Measurements from ENCODE around the gene HTRA3. TPM values are rescaled to one million over a fixed set of nuclear protein-coding genes. Genes with fewer than 3 reads are reported as not detected.

Gene HTRA3
- total and polyA plus RNA-seq, 2 experiments from 2014 or later: 1.3 to 3.6 TPM

DNA sequence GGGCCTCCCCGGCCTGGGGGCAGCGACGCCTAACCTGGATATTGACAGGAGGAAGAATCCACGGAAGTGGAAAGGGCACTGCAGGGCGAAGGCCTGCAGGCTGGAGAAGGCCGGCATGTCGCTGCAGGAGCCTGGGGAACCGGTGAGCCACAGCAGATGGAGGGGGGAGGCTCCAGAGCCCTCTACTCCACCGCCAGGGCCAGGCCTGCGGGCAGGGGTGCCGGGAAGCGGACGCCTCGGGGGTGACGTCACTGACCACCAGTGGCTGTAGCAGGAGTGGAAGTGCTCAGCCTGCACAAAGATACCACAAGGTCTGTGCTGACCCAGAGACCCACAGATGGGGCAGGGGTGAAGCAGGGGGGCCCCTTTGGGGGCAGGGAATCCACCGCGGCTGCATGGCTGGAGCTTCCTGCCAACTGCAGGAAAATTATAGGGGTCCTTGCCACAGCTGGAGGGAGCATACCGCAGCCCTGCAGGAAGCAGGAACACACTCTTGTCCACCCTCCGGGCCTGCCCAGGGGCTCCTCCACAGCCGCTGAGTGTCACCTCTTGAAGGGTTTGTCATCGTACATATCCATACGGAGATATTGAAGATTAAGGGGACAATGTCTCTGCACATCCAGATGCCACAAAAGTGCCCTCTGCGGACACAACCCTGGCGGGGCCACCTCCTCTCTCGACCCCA lies 7.6 kb upstream of the HTRA3 start:
- ATAC-seq: no peak

DNA sequence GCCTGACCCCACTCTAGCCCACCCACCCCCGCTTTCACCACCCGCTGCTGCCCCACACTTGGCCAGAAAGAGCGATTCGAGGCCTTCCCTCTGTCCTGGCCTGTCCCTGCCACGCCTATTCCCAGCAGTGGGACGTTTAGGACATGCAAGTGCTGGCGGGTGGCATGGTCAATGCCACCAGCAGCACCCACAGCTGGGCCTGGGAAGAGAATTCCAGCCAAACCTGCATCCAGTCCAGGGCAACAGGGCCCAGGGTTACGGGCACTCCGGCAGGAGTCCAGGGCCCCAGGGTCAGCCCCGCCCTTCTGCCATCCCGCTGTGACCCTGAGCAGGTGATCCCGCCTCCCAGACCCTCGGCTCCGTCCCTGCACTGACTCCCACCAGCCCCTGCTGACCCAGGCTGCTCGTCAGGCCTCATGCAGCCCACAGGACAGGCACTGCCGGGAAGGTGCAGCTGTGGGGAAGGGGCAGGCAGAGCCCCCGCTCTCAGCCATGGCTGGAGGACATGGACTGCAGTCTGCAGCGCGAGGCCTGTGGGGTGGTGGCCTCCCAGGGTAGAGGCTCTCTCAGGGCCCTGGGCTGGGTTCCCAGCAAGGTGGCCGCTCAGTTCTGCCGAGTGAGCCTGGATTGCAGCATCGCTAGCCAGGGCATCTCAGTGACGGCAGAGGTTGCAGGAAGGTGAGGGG lies 6.8 kb upstream of the HTRA3 start:
- H3K4me2 ChIP-seq: no peak overlapping the region
- no peaks in the 10 kb centered on the region for H4K20me1 ChIP-seq (replicated peaks; ENCODE audit: insufficient read depth)
- Mint-ChIP-seq H3K27ac (no peak overlapping the region), H3K27me3 (ENCODE audit: insufficient read depth, low read depth, poor library complexity) (peaks cover 11% of the 10 kb centered on the region), H3K4me1 (peaks cover 13% of the 10 kb centered on the region), H3K4me3 (no peak overlapping the region), H3K36me3 (ENCODE audit: low read depth) (no peaks in the 10 kb centered on the region), H3K9me3 (peaks cover 3% of the 10 kb centered on the region; the same call in 2 of the 3 replicates)
- no peak for DNase-seq (ENCODE audit: low spot score)
- no peaks in the 10 kb centered on the region for H3F3A ChIP-seq (replicated peaks; ENCODE audit: low read depth)
- H3K79me2 ChIP-seq (replicated peaks; ENCODE audit: insufficient read depth): no peaks in the 10 kb centered on the region
- no peaks in the 10 kb centered on the region for H3K9me2 ChIP-seq (ENCODE audit: insufficient read depth)
- no peak overlapping the region for H3K27ac ChIP-seq (ENCODE audit: low read depth)
- no peak overlapping the region for H3K4me3 ChIP-seq
- peak; percentile 12 for ATAC-seq
- no peaks in the 10 kb centered on the region for H3K36me3 ChIP-seq (ENCODE audit: insufficient read depth)
- H2AFZ ChIP-seq: no peak overlapping the region
- H3K27me3 ChIP-seq (ENCODE audit: insufficient read depth): no peaks in the 10 kb centered on the region
- H3K4me1 ChIP-seq (ENCODE audit: insufficient read depth): no peaks in the 10 kb centered on the region
- no peak for TF ChIP-seq NANOG (IDR thresholded peaks at IDR 0.05; ENCODE audit: borderline replicate concordance)
- TF ChIP-seq EZH2phosphoT487 (IDR thresholded peaks at IDR 0.05; ENCODE audit: unreplicated experiment): no peak
- TF ChIP-seq, protein P1, sequence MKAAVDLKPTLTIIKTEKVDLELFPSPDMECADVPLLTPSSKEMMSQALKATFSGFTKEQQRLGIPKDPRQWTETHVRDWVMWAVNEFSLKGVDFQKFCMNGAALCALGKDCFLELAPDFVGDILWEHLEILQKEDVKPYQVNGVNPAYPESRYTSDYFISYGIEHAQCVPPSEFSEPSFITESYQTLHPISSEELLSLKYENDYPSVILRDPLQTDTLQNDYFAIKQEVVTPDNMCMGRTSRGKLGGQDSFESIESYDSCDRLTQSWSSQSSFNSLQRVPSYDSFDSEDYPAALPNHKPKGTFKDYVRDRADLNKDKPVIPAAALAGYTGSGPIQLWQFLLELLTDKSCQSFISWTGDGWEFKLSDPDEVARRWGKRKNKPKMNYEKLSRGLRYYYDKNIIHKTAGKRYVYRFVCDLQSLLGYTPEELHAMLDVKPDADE (IDR thresholded peaks at IDR 0.05): no peak
- no peak for TF ChIP-seq ZNF114 (CRISPR knock-in tag; IDR thresholded peaks at IDR 0.05)
- TF ChIP-seq, protein P2, sequence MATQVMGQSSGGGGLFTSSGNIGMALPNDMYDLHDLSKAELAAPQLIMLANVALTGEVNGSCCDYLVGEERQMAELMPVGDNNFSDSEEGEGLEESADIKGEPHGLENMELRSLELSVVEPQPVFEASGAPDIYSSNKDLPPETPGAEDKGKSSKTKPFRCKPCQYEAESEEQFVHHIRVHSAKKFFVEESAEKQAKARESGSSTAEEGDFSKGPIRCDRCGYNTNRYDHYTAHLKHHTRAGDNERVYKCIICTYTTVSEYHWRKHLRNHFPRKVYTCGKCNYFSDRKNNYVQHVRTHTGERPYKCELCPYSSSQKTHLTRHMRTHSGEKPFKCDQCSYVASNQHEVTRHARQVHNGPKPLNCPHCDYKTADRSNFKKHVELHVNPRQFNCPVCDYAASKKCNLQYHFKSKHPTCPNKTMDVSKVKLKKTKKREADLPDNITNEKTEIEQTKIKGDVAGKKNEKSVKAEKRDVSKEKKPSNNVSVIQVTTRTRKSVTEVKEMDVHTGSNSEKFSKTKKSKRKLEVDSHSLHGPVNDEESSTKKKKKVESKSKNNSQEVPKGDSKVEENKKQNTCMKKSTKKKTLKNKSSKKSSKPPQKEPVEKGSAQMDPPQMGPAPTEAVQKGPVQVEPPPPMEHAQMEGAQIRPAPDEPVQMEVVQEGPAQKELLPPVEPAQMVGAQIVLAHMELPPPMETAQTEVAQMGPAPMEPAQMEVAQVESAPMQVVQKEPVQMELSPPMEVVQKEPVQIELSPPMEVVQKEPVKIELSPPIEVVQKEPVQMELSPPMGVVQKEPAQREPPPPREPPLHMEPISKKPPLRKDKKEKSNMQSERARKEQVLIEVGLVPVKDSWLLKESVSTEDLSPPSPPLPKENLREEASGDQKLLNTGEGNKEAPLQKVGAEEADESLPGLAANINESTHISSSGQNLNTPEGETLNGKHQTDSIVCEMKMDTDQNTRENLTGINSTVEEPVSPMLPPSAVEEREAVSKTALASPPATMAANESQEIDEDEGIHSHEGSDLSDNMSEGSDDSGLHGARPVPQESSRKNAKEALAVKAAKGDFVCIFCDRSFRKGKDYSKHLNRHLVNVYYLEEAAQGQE (IDR thresholded peaks at IDR 0.05; ENCODE audit: unreplicated experiment): no peak
- no peak for TF ChIP-seq ZNF331 (CRISPR knock-in tag; IDR thresholded peaks at IDR 0.05; ENCODE audit: low read depth)
- TF ChIP-seq STAT1 (IDR thresholded peaks at IDR 0.05; ENCODE audit: unreplicated experiment): no peak
- TF ChIP-seq CREB1 (CRISPR knock-in tag; IDR thresholded peaks at IDR 0.05; ENCODE audit: low read depth): no peak
- no peak for TF ChIP-seq JUNB (IDR thresholded peaks at IDR 0.05; ENCODE audit: unreplicated experiment)
- TF ChIP-seq POLR2AphosphoS5 (IDR thresholded peaks at IDR 0.05; ENCODE audit: low read depth): no peak
- no peak for TF ChIP-seq EZH2 (IDR thresholded peaks at IDR 0.05; ENCODE audit: low read depth, unreplicated experiment)

More for the DNA sequence above, 7.6 kb upstream of the HTRA3 start:
- Histone ChIP-seq H3K27me3 (ENCODE audit: insufficient read depth) (no peaks in the 10 kb centered on the region), H3K4me2 (no peak overlapping the region), H3K27ac (ENCODE audit: low read depth) (no peak overlapping the region), H3K79me2 (replicated peaks; ENCODE audit: insufficient read depth) (no peaks in the 10 kb centered on the region), H2AFZ (no peak overlapping the region), H3K9me2 (ENCODE audit: insufficient read depth) (no peaks in the 10 kb centered on the region), H3K36me3 (ENCODE audit: insufficient read depth) (no peaks in the 10 kb centered on the region), H3K4me1 (ENCODE audit: insufficient read depth) (no peaks in the 10 kb centered on the region), H3F3A (replicated peaks; ENCODE audit: low read depth) (no peaks in the 10 kb centered on the region), H3K4me3 (no peak overlapping the region), H4K20me1 (replicated peaks; ENCODE audit: insufficient read depth) (no peaks in the 10 kb centered on the region)
- Mint-ChIP-seq H3K27ac (no peak overlapping the region), H3K4me1 (peaks cover 13% of the 10 kb centered on the region), H3K36me3 (ENCODE audit: low read depth) (no peaks in the 10 kb centered on the region), H3K9me3 (peaks cover 3% of the 10 kb centered on the region; the same call in 2 of the 3 replicates), H3K27me3 (ENCODE audit: insufficient read depth, low read depth, poor library complexity) (peaks cover 13% of the 10 kb centered on the region), H3K4me3 (no peak overlapping the region)
- no peak for DNase-seq (ENCODE audit: low spot score)
- TF ChIP-seq, protein P3, sequence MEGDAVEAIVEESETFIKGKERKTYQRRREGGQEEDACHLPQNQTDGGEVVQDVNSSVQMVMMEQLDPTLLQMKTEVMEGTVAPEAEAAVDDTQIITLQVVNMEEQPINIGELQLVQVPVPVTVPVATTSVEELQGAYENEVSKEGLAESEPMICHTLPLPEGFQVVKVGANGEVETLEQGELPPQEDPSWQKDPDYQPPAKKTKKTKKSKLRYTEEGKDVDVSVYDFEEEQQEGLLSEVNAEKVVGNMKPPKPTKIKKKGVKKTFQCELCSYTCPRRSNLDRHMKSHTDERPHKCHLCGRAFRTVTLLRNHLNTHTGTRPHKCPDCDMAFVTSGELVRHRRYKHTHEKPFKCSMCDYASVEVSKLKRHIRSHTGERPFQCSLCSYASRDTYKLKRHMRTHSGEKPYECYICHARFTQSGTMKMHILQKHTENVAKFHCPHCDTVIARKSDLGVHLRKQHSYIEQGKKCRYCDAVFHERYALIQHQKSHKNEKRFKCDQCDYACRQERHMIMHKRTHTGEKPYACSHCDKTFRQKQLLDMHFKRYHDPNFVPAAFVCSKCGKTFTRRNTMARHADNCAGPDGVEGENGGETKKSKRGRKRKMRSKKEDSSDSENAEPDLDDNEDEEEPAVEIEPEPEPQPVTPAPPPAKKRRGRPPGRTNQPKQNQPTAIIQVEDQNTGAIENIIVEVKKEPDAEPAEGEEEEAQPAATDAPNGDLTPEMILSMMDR (conservative IDR thresholded peaks at IDR 0.05; ENCODE audit: low read depth in 2 of 2): no peak
- TF ChIP-seq STAT1 (IDR thresholded peaks at IDR 0.05; ENCODE audit: unreplicated experiment): no peak
- TF ChIP-seq NANOG (IDR thresholded peaks at IDR 0.05; ENCODE audit: borderline replicate concordance): no peak
- TF ChIP-seq EZH2phosphoT487 (IDR thresholded peaks at IDR 0.05; ENCODE audit: unreplicated experiment): no peak
- TF ChIP-seq ZNF331 (CRISPR knock-in tag; IDR thresholded peaks at IDR 0.05; ENCODE audit: low read depth): no peak
- TF ChIP-seq ZNF114 (CRISPR knock-in tag; IDR thresholded peaks at IDR 0.05): no peak
- TF ChIP-seq, protein P1 (IDR thresholded peaks at IDR 0.05): no peak
- TF ChIP-seq CREB1 (CRISPR knock-in tag; IDR thresholded peaks at IDR 0.05; ENCODE audit: low read depth): no peak
- no peak for TF ChIP-seq JUNB (IDR thresholded peaks at IDR 0.05; ENCODE audit: unreplicated experiment)
